OCI-LY3 (cell line): ENCODE data around the gene PCSK1.

Experiments used
- H2AFZ ChIP-seq: fragments of 200-600, 300-600 bp; shearing (Covaris generic); 2 replicates; pipeline ENCODE4 v1.6.0; 2014; ENCODE audit warnings: antibody characterized with exemption, low read depth, low read length
- H3K27ac ChIP-seq: fragments of 200-600, 300-600 bp; sonication (generic); 2 replicates; pipeline ENCODE4 v1.5.1; 2014; ENCODE audit warnings: mild to moderate bottlenecking, low read length, moderate library complexity, mixed read lengths
- H3K27me3 ChIP-seq: fragments of 200-600, 300-600 bp; sonication (generic); 2 replicates; pipeline ENCODE4 v1.6.1; 2014; ENCODE audit warnings: low read depth, low read length, mixed read lengths
- H3K36me3 ChIP-seq: fragments of 200-600, 300-600 bp; sonication (generic); replicated peaks from 2 replicates; pipeline ENCODE3; 2014; ENCODE audit warnings: low read depth, low read length, mixed read lengths
- H3K4me1 ChIP-seq: fragments of 300-600, 200-600 bp; sonication (generic); 2 replicates; pipeline ENCODE4 v1.6.1; 2014; ENCODE audit warnings: low read length, mixed read lengths
- H3K4me2 ChIP-seq: fragments of 200-600, 300-600 bp; sonication (generic); 2 replicates; pipeline ENCODE4 v1.6.1; 2014; ENCODE audit warnings: low read length, mixed read lengths
- H3K4me3 ChIP-seq: fragments of 300-600, 200-600 bp; sonication (generic); 2 replicates; pipeline ENCODE4 v1.5.1; 2014; ENCODE audit warnings: antibody characterized with exemption, mild to moderate bottlenecking, low read length, moderate library complexity
- H3K79me2 ChIP-seq: fragments of 300-600, 200-600 bp; shearing (Covaris generic); 2 replicates; pipeline ENCODE4 v1.6.1; 2014; ENCODE audit warnings: mild to moderate bottlenecking, low read length, mixed read lengths
- H3K9ac ChIP-seq: fragments of 300-600, 200-600 bp; shearing (Covaris generic); 2 replicates; pipeline ENCODE4 v1.6.0; 2014; ENCODE audit warnings: mild to moderate bottlenecking, low read length, moderate library complexity
- H3K9me3 ChIP-seq: fragments of 200-600, 300-600 bp; shearing (Covaris generic); 2 replicates; pipeline ENCODE4 v1.6.1; 2014; ENCODE audit warnings: low read length, mixed read lengths; ENCODE audit not compliant: insufficient read depth
- H4K20me1 ChIP-seq: fragments of 200-600, 300-600 bp; sonication (generic); 2 replicates; pipeline ENCODE4 v1.6.1; 2016; ENCODE audit warnings: low read length, mixed read lengths; ENCODE audit not compliant: insufficient read depth
- CTCF ChIP-seq: fragments of 200-600, 300-600 bp; sonication (generic); IDR thresholded peaks from 2 replicates; pipeline ENCODE4 v1.5.1; 2014; ENCODE audit warnings: antibody characterized with exemption, low read length, low read depth
- EZH2phosphoT487 ChIP-seq: fragments of 200-600 bp; shearing (Covaris generic); IDR thresholded peaks from 2 replicates; pipeline ENCODE4 v1.6.1; 2018; ENCODE audit warnings: antibody characterized with exemption, mixed run types, low read depth

PCSK1 gene

GRCh38 chr5:96350678-96351077 lies 82.4 kb downstream of the PCSK1 start:
- no peak overlapping the region for H3K4me3 ChIP-seq
- no peaks in the 10 kb centered on the region for H3K9me3 ChIP-seq
- no peak overlapping the region for H2AFZ ChIP-seq
- no peak for TF ChIP-seq CTCF
- no peak for TF ChIP-seq EZH2phosphoT487
- no peaks in the 10 kb centered on the region for H3K79me2 ChIP-seq
- no peak overlapping the region for H3K9ac ChIP-seq
- no peaks in the 10 kb centered on the region for H3K27me3 ChIP-seq
- H3K27ac ChIP-seq = no peak overlapping the region
- no peaks in the 10 kb centered on the region; the same call in 1 of the 2 replicates for H3K4me1 ChIP-seq
- no peaks in the 10 kb centered on the region for H3K36me3 ChIP-seq
- H3K4me2 ChIP-seq = no peak overlapping the region
- no peaks in the 10 kb centered on the region for H4K20me1 ChIP-seq

GRCh38 chr5:96348536-96348935 lies 84.5 kb downstream of the PCSK1 start:
- Histone ChIP-seq H3K4me1 (peaks cover 7% of the 10 kb centered on the region), H4K20me1 (no peaks in the 10 kb centered on the region), H3K9ac (no peak overlapping the region), H3K79me2 (no peaks in the 10 kb centered on the region), H3K36me3 (no peaks in the 10 kb centered on the region), H3K4me3 (no peak overlapping the region), H3K27ac (no peak overlapping the region), H3K27me3 (no peaks in the 10 kb centered on the region), H3K9me3 (no peaks in the 10 kb centered on the region), H2AFZ (no peak overlapping the region), H3K4me2 (no peak overlapping the region)
- no peak for TF ChIP-seq CTCF
- TF ChIP-seq EZH2phosphoT487 = no peak

GRCh38 chr5:96347502-96348292 lies 85.4 kb downstream of the PCSK1 start:
- Histone ChIP-seq H3K4me3 (no peak overlapping the region), H3K79me2 (no peaks in the 10 kb centered on the region), H3K27me3 (no peaks in the 10 kb centered on the region), H3K4me1 (peaks cover 7% of the 10 kb centered on the region), H2AFZ (no peak overlapping the region), H4K20me1 (no peaks in the 10 kb centered on the region), H3K9ac (no peak overlapping the region), H3K27ac (no peak overlapping the region), H3K4me2 (no peak overlapping the region), H3K9me3 (no peaks in the 10 kb centered on the region), H3K36me3 (no peaks in the 10 kb centered on the region)
- no peak for TF ChIP-seq EZH2phosphoT487
- no peak for TF ChIP-seq CTCF

GRCh38 chr5:96344678-96345577 lies 88.1 kb downstream of the PCSK1 start:
- Histone ChIP-seq H3K9ac (no peak overlapping the region), H2AFZ (no peak overlapping the region), H3K9me3 (no peaks in the 10 kb centered on the region), H3K4me1 (peaks cover 7% of the 10 kb centered on the region), H3K27ac (no peak overlapping the region), H3K4me3 (no peak overlapping the region), H3K36me3 (no peaks in the 10 kb centered on the region), H3K27me3 (no peaks in the 10 kb centered on the region), H3K79me2 (no peaks in the 10 kb centered on the region), H3K4me2 (peak overlapping the region; percentile 46), H4K20me1 (no peaks in the 10 kb centered on the region)
- peak; percentile 65 for TF ChIP-seq CTCF
- TF ChIP-seq EZH2phosphoT487 = no peak
